Activated CD4-positive, alpha-beta T cell treated with anti-CD3 and anti-CD28 coated beads for 24 hours (primary cell): ENCODE measurements around the gene RUNX2.
A peak's percentile ranks its signal among the peaks of the same experiment; 100 is the strongest.

Experiments
- DNase-seq, 2 donors: peaks; one replicate each; pipeline ENCODE4 v3.0.0-alpha.2; 2020; ENCODE audit warnings: low read depth in 2 of 2

The RUNX2 gene

GRCh38 chr6:45411959-45412358 lies 83.8 kb downstream of the RUNX2 start:
- no peak for DNase-seq

DNA sequence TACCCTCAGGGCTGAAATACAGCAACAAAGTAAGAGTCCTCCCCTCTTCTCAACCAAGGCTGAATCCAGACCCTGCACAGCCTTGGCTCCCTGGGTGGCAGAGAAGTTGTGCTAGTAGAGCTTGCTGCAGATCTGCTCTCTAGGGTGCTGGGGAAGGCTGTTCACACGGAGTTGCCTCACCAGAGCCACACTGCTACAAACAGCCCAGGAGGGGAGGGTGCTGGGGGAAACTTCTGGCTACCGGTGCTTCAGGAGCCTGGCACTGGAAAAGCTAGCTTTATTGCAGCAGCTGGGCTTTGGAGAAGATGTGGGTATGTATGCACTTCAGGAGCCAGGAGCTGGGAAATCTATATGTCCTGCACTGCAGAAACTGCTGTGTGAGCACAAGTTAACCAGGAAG lies 87.2 kb downstream of the RUNX2 start:
- no peak for DNase-seq

- DNase-seq = no peak
Measured at GRCh38 chr6:45415788-45416518, 87.8 kb downstream of the RUNX2 start.

GRCh38 chr6:45416700-45417099 lies 88.6 kb downstream of the RUNX2 start:
- DNase-seq = no peak

DNA sequence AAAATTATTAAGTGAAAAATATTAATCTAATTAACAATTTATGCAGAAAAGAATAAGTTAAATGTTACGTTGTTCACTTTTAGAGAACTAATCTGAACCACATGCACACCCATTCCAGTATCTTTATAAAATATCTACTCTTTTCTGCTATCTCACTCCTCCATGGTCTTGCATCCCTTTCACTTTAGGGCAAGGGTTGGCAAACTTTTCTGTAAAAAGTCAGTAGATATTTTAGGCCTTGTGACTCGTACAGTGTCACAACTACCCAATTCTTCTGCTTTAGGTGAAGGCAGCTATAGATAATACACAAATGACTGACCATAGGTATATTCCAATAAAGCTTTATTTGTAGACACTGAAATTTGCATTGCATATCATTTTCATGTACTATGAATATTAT lies 89.3 kb downstream of the RUNX2 start:
- no peak for DNase-seq

DNA sequence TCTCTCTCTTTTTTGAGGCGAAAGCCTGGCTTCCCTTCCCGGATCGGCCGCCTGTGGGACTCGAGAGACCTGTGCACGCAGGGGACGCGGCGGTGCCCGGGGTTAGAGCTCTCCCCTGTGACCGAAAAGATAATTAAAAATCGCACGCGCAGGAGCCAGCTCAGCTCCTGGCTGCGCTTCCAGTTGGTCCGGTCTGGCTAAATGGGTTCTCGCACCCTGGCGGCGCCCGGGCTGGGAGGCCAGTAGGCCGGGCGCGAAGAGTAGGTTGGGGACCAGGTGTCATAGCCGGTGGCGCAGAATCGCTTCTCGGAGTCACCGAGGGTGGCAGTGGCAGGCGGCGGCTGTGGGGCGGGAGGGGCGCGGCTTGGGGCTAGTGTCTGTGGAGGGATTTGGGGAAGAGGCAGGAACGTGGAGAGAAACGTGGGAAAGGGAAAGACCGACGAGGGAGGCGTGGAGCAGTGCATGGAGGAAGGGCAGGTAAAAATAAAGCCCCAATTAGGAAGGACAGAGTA lies 91.5 kb downstream of the RUNX2 start:
- peak; percentile 44 to 51 for DNase-seq

DNA sequence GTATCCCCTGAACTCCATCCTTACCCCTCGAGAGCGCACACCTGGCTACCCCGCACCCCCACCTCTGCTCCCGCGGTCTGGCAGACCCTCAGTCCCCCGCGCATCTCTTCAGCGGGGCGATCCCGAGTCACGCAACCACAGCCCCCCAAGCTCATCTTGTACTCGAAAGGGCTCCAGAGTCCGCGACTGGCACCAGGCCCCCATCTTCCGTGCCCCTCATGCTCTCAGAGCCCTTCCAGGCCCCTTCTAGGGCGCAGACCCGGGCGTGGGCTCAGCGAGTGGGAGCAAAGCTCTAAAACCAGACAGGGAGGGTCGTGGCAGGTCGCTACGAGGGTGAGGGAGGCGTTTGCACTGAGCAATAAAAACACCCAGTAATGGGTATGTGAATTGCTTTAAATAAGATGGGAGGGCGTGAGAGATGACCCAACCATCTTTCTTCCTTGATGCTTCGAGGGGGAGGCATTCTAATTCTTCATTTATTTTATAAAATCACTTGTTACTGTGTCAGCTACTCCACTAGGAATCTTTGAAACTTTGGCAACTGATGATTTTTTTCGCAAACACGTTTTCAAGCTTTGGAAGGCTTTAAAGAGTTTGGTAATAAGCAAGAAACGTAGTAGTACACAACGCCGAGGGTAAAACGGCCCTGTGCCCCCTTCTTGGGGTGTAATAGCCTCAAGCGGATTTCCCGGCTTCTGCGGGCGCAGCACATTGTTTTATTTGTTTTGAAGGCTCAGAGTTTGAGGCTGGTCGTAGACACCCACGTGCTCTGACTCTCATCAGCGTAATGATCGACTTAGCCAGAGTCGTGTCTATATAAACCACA lies 92.2 kb downstream of the RUNX2 start:
- DNase-seq = peak in 1 of 2 donors; percentile 33

DNA sequence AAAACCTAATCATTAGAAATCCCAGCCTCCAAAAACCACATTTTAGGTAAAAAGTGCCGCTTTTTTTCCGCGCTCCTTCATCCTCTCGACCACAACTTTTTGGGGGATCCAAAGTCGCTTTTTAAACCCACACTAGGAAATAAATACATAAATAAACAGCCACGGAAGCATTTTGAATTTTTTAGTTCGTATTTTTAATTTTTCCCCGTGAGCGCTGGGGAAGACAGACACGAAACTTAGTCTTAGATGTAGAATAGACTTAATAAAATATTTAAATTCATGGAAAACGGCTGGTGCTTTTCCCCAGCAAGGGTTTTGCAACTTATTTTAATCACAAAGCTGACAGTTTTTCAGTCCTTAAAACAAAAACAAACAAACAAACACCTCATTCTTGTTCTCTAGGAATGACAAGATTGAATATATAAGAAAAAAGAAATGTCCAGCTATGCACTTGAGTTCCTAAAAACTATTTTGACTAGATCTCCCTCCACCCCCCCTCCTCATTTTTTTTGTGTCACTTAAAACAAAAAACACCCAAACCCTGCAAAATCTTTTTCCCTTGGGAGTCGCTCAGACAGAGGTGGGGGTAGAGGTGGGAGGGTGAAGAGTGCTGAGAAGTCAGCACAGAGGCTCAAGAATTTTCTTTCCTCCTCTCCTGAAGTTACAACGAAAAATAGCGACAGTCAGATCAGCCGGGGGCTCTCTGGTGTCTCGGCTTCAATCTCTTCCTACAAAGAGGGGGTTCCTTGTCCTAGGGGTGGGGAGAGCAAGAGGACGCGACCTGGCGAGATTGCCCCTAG lies 93.0 kb downstream of the RUNX2 start:
- peak in 1 of 2 donors; percentile 41 for DNase-seq

- DNase-seq = peak; percentile 33 to 37
Measured at GRCh38 chr6:45421709-45422502, 93.8 kb downstream of the RUNX2 start.

DNA sequence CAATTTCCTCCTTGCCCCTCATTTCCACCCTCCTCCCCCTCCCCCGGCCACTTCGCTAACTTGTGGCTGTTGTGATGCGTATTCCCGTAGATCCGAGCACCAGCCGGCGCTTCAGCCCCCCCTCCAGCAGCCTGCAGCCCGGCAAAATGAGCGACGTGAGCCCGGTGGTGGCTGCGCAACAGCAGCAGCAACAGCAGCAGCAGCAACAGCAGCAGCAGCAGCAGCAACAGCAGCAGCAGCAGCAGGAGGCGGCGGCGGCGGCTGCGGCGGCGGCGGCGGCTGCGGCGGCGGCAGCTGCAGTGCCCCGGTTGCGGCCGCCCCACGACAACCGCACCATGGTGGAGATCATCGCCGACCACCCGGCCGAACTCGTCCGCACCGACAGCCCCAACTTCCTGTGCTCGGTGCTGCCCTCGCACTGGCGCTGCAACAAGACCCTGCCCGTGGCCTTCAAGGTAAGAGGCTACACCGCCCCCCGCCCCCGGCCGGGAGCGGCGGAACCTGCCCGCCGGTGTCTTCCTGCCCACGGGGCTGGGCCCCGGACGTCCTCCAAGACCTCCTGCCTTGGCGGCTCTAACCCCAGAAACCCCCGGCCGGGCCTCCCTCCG lies 94.5 kb downstream of the RUNX2 start:
- DNase-seq = peak; percentile 40 to 43

- peak in 1 of 2 donors; percentile 17 for DNase-seq
Measured at GRCh38 chr6:45423111-45423823, 95.1 kb downstream of the RUNX2 start.

DNA sequence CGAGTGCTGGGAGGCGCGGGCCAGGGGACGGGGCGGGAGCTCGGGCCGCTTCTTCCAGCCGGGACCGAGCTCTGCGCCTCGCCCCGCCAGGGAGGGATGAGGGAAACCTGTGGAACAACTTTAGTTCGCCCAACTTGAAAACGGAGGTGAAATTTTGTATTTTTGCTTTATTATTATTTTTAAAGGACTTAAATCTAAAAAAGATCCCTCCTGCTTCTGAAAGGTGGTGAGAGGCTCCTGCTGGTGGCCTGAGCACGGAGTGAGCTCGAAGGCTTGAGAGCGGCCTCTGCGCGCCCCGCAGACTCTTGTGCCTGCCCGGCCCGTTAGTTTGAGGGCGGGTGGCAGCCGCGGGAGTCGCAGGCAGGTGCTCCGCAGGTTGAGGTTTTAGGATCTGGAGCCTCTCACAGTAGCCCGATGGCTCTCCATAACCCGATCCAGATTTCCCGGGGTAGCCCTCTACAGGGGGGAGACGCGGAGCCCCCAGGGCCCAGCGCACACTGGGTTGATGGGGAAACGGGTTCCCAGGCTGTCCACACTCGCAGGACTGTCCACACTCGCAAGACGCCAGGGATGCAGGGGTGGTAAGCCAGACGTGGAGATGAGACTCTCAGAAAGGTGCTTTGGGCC lies 95.8 kb downstream of the RUNX2 start:
- no peak for DNase-seq

DNA sequence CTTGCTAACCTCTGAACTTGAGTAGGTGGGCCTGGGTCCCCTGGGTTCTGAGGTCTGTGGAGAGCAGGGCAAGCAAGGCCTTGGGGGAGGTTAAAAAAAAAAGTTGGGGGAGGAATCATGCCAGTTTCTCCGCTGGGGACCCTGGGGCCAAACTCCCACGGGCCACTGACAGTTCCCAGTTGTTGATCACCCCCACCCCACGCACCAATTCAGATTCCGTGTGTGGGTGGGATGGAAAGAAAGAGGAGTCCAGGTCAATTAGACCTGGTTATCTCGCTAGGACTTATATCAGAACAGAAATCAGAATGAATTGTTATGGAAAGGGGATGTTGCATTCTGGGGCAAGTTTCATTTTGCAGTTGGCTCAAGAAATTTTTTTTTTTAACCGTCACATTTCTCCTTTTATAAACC lies 96.3 kb downstream of the RUNX2 start:
- DNase-seq = peak in 1 of 2 donors; percentile 18

GRCh38 chr6:45426251-45426650 lies 98.1 kb downstream of the RUNX2 start:
- DNase-seq = no peak

GRCh38 chr6:45427726-45428125 lies 99.6 kb downstream of the RUNX2 start:
- DNase-seq = no peak

- DNase-seq = no peak
Measured at GRCh38 chr6:45428727-45429126, 100.6 kb downstream of the RUNX2 start.

GRCh38 chr6:45430590-45431202 lies 102.6 kb downstream of the RUNX2 start:
- DNase-seq = no peak

DNA sequence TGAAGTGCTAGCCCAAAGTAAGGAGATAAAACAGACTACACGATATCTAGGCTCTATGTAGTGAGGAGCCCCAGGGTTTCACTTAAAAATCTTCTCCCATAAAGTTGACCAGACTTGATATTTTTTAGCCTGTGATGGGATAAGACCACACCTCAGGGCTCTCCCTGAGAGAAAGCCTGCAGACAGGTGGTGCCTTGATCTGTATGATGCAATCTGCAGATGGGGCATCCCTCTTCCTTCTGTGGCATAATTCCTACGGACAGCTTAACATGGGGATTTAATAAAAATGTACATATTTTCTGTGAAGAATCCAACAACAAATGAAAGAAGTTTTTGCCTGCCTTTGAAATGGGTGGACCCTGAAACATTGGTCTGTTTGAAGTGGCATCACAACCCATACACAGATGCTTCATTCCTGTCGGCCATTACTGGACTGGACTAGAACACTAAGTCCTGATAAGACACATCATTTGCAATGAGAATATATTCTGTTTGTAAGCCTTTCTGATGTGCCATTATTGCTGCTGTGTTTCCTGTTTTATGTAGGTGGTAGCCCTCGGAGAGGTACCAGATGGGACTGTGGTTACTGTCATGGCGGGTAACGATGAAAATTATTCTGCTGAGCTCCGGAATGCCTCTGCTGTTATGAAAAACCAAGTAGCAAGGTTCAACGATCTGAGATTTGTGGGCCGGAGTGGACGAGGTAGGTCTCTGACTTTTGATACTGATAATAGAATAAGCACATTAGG lies 103.4 kb downstream of the RUNX2 start:
- DNase-seq = no peak
